SU-DHL-6 (cell line): Measurements from ENCODE around the gene CHST5.

Source experiments
- H2AFZ ChIP-seq: fragments of 200-600 bp; sonication (generic); 2 replicates; pipeline ENCODE4 v1.6.1; 2014; ENCODE audit warnings: low read depth, mild to moderate bottlenecking, moderate library complexity, mixed read lengths, antibody characterized with exemption, low read length; ENCODE audit not compliant: severe bottlenecking
- H3F3A ChIP-seq: fragments of 200-600 bp; shearing (Covaris generic); 2 replicates; pipeline ENCODE4 v1.6.0; 2016; ENCODE audit warnings: antibody characterized with exemption, mild to moderate bottlenecking; ENCODE audit not compliant: insufficient read depth
- H3K27ac ChIP-seq: fragments of 200-600 bp; sonication (generic); 2 replicates; pipeline ENCODE4 v1.5.1; 2016; ENCODE audit warnings: low read depth, mild to moderate bottlenecking, low read length, moderate library complexity, mixed read lengths
- H3K27me3 ChIP-seq: fragments of 200-600 bp; sonication (generic), shearing (Covaris generic); 2 replicates; pipeline ENCODE4 v1.6.0; 2014; ENCODE audit warnings: mild to moderate bottlenecking, low read length
- H3K36me3 ChIP-seq: fragments of 200-600 bp; sonication (generic); 2 replicates; pipeline ENCODE4 v1.6.1; 2014; ENCODE audit warnings: mild to moderate bottlenecking, low read length, mixed read lengths
- H3K4me2 ChIP-seq: fragments of 300-600, 200-600 bp; shearing (Covaris generic), sonication (generic); 2 replicates; pipeline ENCODE4 v1.6.0; 2014; ENCODE audit warnings: low read length, low read depth, mild to moderate bottlenecking; ENCODE audit not compliant: poor library complexity, severe bottlenecking
- H3K4me3 ChIP-seq: fragments of 200-600 bp; sonication (generic); 2 replicates; pipeline ENCODE4 v1.5.1; 2014; ENCODE audit warnings: antibody characterized with exemption, low read length, mild to moderate bottlenecking, mixed read lengths; ENCODE audit not compliant: insufficient read depth, poor library complexity, severe bottlenecking
- H3K79me2 ChIP-seq: fragments of 200-600 bp; sonication (generic); 2 replicates; pipeline ENCODE4 v1.6.1; 2014; ENCODE audit warnings: mild to moderate bottlenecking, low read length, moderate library complexity; ENCODE audit not compliant: insufficient read depth
- H3K9ac ChIP-seq: fragments of 200-600 bp; sonication (generic); 2 replicates; pipeline ENCODE4 v1.7.0; 2014; ENCODE audit warnings: mild to moderate bottlenecking, low read length
- H3K9me2 ChIP-seq: fragments of 200-600 bp; sonication (generic); replicated peaks from 2 replicates; pipeline ENCODE4 v1.6.1; 2014; ENCODE audit warnings: low read length; ENCODE audit not compliant: insufficient read depth
- H3K9me3 ChIP-seq: fragments of 200-600 bp; sonication (generic); 2 replicates; pipeline ENCODE4 v1.6.1; 2014; ENCODE audit warnings: low read length, mixed read lengths; ENCODE audit not compliant: insufficient read depth
- H4K20me1 ChIP-seq: fragments of 200-600 bp; sonication (generic); 2 replicates; pipeline ENCODE4 v1.6.1; 2014; ENCODE audit warnings: low read depth, mild to moderate bottlenecking, antibody characterized with exemption, low read length, moderate library complexity, mixed read lengths
- EZH2phosphoT487 ChIP-seq: fragments of 200-600 bp; sonication (generic), shearing (Covaris generic); conservative IDR thresholded peaks from 2 replicates; pipeline ENCODE4 v1.6.1; 2018; ENCODE audit warnings: mild to moderate bottlenecking, antibody characterized with exemption, low read length, moderate library complexity, mixed read lengths
- TF ChIP-seq, protein P1 (sequence below): fragments of 200-600 bp; sonication (generic); IDR thresholded peaks from one replicate; pipeline ENCODE4 v1.5.1; 2017; ENCODE audit warnings: antibody characterized with exemption, mild to moderate bottlenecking, low read length, moderate library complexity; ENCODE audit not compliant: insufficient read depth, poor library complexity, severe bottlenecking

CHST5 gene

DNA sequence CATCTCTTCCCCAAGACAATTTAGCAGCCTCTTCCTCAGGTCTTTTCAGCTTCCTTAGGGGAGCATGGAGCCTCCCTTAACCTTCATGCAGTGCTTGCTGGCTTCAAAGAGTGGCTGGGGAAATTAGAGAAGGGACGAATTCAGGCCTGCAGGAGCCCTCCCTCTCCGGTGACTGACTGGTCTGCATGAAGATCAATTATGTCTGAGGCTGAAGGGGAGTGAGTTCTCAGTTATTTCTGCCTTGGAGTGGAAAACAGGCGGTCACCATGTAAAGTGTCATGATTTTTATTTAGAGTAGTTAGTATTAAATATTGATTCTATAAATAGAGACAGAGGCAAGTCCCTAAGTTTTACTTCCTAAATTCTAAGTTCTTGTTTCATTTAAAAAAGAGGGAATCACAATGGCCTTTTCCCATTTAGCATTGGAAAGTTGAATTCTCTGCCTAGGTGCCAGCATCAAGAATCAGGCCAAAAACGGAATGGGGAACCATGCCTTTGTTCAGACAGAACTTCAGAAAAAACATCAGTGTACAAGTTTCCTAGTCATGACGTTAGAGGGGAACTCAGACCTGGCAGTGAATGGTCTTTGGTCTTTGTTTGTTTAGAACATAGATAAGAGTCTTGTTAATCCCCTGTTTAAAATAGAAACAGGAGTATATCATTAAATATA lies 34.6 kb upstream of the CHST5 start:
- H3K4me2 ChIP-seq, result peak overlapping the region; percentile 29
- peaks cover 16% of the 10 kb centered on the region for H3K79me2 ChIP-seq
- H3K9ac ChIP-seq, result no peak overlapping the region
- no peaks in the 10 kb centered on the region for H3K9me2 ChIP-seq
- no peaks in the 10 kb centered on the region for H3K9me3 ChIP-seq
- no peak overlapping the region for H2AFZ ChIP-seq
- H3K36me3 ChIP-seq, result peaks cover 11% of the 10 kb centered on the region; the same call in 1 of the 2 replicates
- H4K20me1 ChIP-seq, result no peaks in the 10 kb centered on the region
- peak overlapping the region; percentile 45 for H3K27ac ChIP-seq
- peaks cover 11% of the 10 kb centered on the region; the same call in 1 of the 2 replicates for H3F3A ChIP-seq
- no peak overlapping the region for H3K4me3 ChIP-seq
- no peaks in the 10 kb centered on the region for H3K27me3 ChIP-seq
- TF ChIP-seq EZH2phosphoT487, result no peak
- TF ChIP-seq, protein P1, sequence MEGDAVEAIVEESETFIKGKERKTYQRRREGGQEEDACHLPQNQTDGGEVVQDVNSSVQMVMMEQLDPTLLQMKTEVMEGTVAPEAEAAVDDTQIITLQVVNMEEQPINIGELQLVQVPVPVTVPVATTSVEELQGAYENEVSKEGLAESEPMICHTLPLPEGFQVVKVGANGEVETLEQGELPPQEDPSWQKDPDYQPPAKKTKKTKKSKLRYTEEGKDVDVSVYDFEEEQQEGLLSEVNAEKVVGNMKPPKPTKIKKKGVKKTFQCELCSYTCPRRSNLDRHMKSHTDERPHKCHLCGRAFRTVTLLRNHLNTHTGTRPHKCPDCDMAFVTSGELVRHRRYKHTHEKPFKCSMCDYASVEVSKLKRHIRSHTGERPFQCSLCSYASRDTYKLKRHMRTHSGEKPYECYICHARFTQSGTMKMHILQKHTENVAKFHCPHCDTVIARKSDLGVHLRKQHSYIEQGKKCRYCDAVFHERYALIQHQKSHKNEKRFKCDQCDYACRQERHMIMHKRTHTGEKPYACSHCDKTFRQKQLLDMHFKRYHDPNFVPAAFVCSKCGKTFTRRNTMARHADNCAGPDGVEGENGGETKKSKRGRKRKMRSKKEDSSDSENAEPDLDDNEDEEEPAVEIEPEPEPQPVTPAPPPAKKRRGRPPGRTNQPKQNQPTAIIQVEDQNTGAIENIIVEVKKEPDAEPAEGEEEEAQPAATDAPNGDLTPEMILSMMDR, result no peak

DNA sequence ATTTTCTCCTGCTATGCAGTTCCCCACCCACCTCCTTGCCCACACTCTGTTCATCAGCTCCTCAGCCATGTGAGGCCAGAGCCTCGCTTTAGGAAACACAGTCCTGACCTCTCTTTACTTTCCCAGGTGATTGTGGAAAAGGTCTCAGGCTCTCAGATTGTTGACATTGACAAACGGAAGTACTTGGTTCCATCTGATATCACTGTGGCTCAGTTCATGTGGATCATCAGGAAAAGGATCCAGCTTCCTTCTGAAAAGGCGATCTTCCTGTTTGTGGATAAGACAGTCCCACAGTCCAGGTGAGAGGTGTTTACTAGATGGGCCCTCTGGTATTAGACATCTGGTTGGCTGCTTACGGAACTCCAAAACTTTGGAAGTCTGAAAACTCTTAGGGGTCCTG lies 32.0 kb upstream of the CHST5 start:
- peaks cover 12% of the 10 kb centered on the region for H3F3A ChIP-seq
- no peaks in the 10 kb centered on the region for H3K9me2 ChIP-seq
- no peak overlapping the region for H3K4me2 ChIP-seq
- no peak overlapping the region for H2AFZ ChIP-seq
- H3K9ac ChIP-seq, result no peak overlapping the region
- no peak for TF ChIP-seq EZH2phosphoT487
- TF ChIP-seq, protein P1, result no peak
- H3K27me3 ChIP-seq, result no peaks in the 10 kb centered on the region
- H3K79me2 ChIP-seq, result peaks cover 16% of the 10 kb centered on the region
- H3K9me3 ChIP-seq, result no peaks in the 10 kb centered on the region
- no peaks in the 10 kb centered on the region for H4K20me1 ChIP-seq
- no peak overlapping the region for H3K4me3 ChIP-seq
- H3K36me3 ChIP-seq, result peaks cover 6% of the 10 kb centered on the region; the same call in 1 of the 2 replicates
- no peak overlapping the region for H3K27ac ChIP-seq

DNA sequence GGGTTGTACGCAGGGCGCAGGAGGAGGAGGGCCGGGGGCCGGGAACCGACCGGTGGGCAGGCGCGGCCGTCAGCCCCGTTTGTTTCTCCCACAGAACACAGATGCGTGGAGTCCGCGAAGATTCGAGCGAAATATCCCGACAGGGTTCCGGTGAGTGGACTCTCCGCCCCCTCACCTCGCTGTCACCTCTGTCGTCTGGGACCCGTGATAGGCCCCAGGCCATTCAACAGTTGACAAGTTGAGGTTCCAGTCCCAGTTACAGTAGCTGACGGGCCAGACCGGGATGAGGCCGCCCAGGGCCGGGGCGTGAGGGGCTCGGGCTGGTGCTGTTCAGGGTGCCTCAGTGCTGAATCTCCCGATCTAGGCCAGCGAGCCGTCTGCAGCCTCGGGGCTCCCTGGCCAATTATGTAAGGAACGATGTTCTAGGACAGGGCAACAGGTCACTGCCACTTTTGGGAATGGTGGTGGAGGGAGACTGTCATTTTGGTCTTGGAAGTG lies 30.9 kb upstream of the CHST5 start:
- Histone ChIP-seq H3K27ac (no peak overlapping the region), H3K9me2 (no peaks in the 10 kb centered on the region), H4K20me1 (no peaks in the 10 kb centered on the region), H3K36me3 (peaks cover 6% of the 10 kb centered on the region; the same call in 1 of the 2 replicates), H3K9ac (peak overlapping the region; percentile 86), H3F3A (peaks cover 12% of the 10 kb centered on the region), H3K4me2 (peak overlapping the region; percentile 67), H3K79me2 (peaks cover 16% of the 10 kb centered on the region), H3K4me3 (peak overlapping the region; percentile 72), H3K9me3 (no peaks in the 10 kb centered on the region), H2AFZ (peak overlapping the region; percentile 91), H3K27me3 (no peaks in the 10 kb centered on the region)
- TF ChIP-seq, protein P1, result no peak
- no peak for TF ChIP-seq EZH2phosphoT487
